PFSK-1 (cell line): ENCODE data around the gene SP1.

Source experiments
- FOXP2 ChIP-seq: optimal IDR thresholded peaks from 2 replicates; pipeline ENCODE3; 2011; ENCODE audit warnings: borderline replicate concordance, control low read depth, inconsistent platforms; ENCODE audit not compliant: insufficient read depth; ENCODE audit errors: extremely low read length, extremely low read depth
- POLR2AphosphoS5 ChIP-seq: IDR thresholded peaks from 2 replicates; pipeline ENCODE4 v1.6.1; 2012; ENCODE audit warnings: low read depth, mild to moderate bottlenecking, control low read depth, low read length, moderate library complexity
- SIN3A ChIP-seq: IDR thresholded peaks from 2 replicates; pipeline ENCODE4 v1.6.1; 2012; ENCODE audit warnings: mild to moderate bottlenecking, low read length, moderate library complexity, borderline replicate concordance; ENCODE audit not compliant: insufficient read depth
- TF ChIP-seq, protein P1 (sequence below), 2 experiments: IDR thresholded peaks; 2 replicates each; pipeline versions ENCODE4 v1.6.1 to v1.8.0; 2011 to 2012; ENCODE audit warnings: low read depth in 2 of 2, low read length in 2 of 2, control low read depth in 1 of 2, inconsistent platforms in 1 of 2, mild to moderate bottlenecking in 1 of 2, moderate library complexity in 1 of 2; ENCODE audit not compliant: insufficient read depth in 1 of 2

DNA sequence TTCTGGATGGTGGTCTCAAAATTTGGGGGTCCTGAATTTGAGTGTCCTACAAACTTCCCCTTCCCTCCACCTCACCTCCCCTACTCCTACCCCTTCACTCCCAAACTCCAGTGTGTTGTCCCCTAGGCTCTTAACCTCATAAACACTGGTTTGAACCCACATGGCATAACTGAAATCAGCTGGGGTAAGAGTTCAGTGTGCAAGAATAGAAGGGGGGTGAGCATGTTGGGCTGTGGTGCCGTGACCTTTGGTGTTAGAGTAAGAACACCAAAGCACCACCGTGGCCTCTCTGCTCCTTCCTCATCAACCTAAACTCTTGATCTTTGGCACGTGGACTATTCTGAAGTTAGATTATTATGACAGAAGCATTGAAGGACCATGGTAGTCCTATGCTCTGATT is 83.0 kb downstream of the SP1 start:
- TF ChIP-seq, protein P1, sequence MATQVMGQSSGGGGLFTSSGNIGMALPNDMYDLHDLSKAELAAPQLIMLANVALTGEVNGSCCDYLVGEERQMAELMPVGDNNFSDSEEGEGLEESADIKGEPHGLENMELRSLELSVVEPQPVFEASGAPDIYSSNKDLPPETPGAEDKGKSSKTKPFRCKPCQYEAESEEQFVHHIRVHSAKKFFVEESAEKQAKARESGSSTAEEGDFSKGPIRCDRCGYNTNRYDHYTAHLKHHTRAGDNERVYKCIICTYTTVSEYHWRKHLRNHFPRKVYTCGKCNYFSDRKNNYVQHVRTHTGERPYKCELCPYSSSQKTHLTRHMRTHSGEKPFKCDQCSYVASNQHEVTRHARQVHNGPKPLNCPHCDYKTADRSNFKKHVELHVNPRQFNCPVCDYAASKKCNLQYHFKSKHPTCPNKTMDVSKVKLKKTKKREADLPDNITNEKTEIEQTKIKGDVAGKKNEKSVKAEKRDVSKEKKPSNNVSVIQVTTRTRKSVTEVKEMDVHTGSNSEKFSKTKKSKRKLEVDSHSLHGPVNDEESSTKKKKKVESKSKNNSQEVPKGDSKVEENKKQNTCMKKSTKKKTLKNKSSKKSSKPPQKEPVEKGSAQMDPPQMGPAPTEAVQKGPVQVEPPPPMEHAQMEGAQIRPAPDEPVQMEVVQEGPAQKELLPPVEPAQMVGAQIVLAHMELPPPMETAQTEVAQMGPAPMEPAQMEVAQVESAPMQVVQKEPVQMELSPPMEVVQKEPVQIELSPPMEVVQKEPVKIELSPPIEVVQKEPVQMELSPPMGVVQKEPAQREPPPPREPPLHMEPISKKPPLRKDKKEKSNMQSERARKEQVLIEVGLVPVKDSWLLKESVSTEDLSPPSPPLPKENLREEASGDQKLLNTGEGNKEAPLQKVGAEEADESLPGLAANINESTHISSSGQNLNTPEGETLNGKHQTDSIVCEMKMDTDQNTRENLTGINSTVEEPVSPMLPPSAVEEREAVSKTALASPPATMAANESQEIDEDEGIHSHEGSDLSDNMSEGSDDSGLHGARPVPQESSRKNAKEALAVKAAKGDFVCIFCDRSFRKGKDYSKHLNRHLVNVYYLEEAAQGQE (IDR thresholded peaks at IDR 0.05; ENCODE audit: insufficient read depth in 1 of 2, low read depth in 2 of 2, low read length in 2 of 2): no peak
- no peak for TF ChIP-seq POLR2AphosphoS5
- no peak for TF ChIP-seq SIN3A
- no peak for TF ChIP-seq FOXP2
